ENCODE results near the gene SUSD3.

GRCh38 chr9:93127395-93127911 is 69.0 kb downstream of the SUSD3 start:
- no peak for TF ChIP-seq MAX (CRISPR knock-in tag; IDR thresholded peaks at IDR 0.05)
- TF ChIP-seq CTCF (IDR thresholded peaks at IDR 0.05) = no peak
- no peak for TF ChIP-seq USF2 (CRISPR knock-in tag; IDR thresholded peaks at IDR 0.05)
- TF ChIP-seq USF1 (CRISPR knock-in tag; IDR thresholded peaks at IDR 0.05) = no peak
